ENCODE results near the gene MYNN. TPM values are rescaled to one million over a fixed set of nuclear protein-coding genes. Genes with fewer than 3 reads are reported as not detected.

MYNN gene
- total and polyA plus RNA-seq, 9 donors = 10.1 to 23.6 (median 19.1) TPM

GRCh38 chr3:169790219-169790618 lies 17.0 kb downstream of the MYNN start:
- Histone ChIP-seq H3K4me1 (ENCODE audit: insufficient read depth) (no peaks in the 10 kb centered on the region), H3K4me3 (no peak overlapping the region), H3K36me3 (no peaks in the 10 kb centered on the region), H3K9me3 (no peaks in the 10 kb centered on the region), H3K27me3 (no peaks in the 10 kb centered on the region), H3K27ac (no peak overlapping the region)
- no peak for DNase-seq
- TF ChIP-seq CTCF (IDR thresholded peaks at IDR 0.05) (no peak), EP300 (IDR thresholded peaks at IDR 0.05) (no peak), POLR2A (IDR thresholded peaks at IDR 0.05) (no peak)
- intact Hi-C loops (cut with DNase I) = no loop called here

GRCh38 chr3:169790687-169791429 lies 17.7 kb downstream of the MYNN start:
- H3K9me3 ChIP-seq = no peaks in the 10 kb centered on the region
- no peak overlapping the region for H3K27ac ChIP-seq
- intact Hi-C loops (cut with DNase I) = no loop called here
- WGBS, 3 donors = 83 to 89% (median 87%) methylated on average over 4 of the region's 4 CpGs
- H3K27me3 ChIP-seq = no peaks in the 10 kb centered on the region
- H3K4me1 ChIP-seq (ENCODE audit: insufficient read depth) = no peaks in the 10 kb centered on the region
- TF ChIP-seq EP300 (IDR thresholded peaks at IDR 0.05) (no peak), POLR2A (IDR thresholded peaks at IDR 0.05) (no peak), CTCF (IDR thresholded peaks at IDR 0.05) (no peak)
- DNase-seq = no peak
- no peak overlapping the region for H3K4me3 ChIP-seq
- H3K36me3 ChIP-seq = no peaks in the 10 kb centered on the region

GRCh38 chr3:169792359-169792758 lies 19.2 kb downstream of the MYNN start:
- no peaks in the 10 kb centered on the region for H3K4me1 ChIP-seq (ENCODE audit: insufficient read depth)
- intact Hi-C loops (cut with DNase I) = no loop called here
- WGBS, 3 donors = 96 to 100% (median 100%) methylated on average over 1 of the region's 1 CpG
- no peak overlapping the region for H3K4me3 ChIP-seq
- no peak for DNase-seq
- TF ChIP-seq CTCF (IDR thresholded peaks at IDR 0.05) (no peak), POLR2A (IDR thresholded peaks at IDR 0.05) (no peak), EP300 (IDR thresholded peaks at IDR 0.05) (no peak)
- no peaks in the 10 kb centered on the region for H3K9me3 ChIP-seq
- no peaks in the 10 kb centered on the region for H3K27me3 ChIP-seq
- H3K36me3 ChIP-seq = no peaks in the 10 kb centered on the region
- no peak overlapping the region for H3K27ac ChIP-seq

GRCh38 chr3:169804681-169805080 lies 31.5 kb downstream of the MYNN start:
- intact Hi-C loops (cut with DNase I) = no loop called here

More at GRCh38 chr3:169804681-169805080, 31.5 kb downstream of the MYNN start:
- no peaks in the 10 kb centered on the region for H3K27me3 ChIP-seq
- no peak overlapping the region for H3K4me3 ChIP-seq
- no peak for DNase-seq
- 93 to 96% (median 94%) methylated on average over 3 of the region's 3 CpGs for WGBS, 3 donors
- no peaks in the 10 kb centered on the region for H3K36me3 ChIP-seq
- no peaks in the 10 kb centered on the region for H3K9me3 ChIP-seq
- no peak for TF ChIP-seq EP300 (IDR thresholded peaks at IDR 0.05)
- TF ChIP-seq CTCF (IDR thresholded peaks at IDR 0.05) = no peak
- TF ChIP-seq POLR2A (IDR thresholded peaks at IDR 0.05) = no peak
- H3K4me1 ChIP-seq (ENCODE audit: insufficient read depth) = peaks cover 2% of the 10 kb centered on the region
- H3K27ac ChIP-seq = no peak overlapping the region
